ENCODE results near the gene COA3.
A peak's percentile ranks its signal among the peaks of the same experiment; 100 is the strongest.

The COA3 gene

DNA sequence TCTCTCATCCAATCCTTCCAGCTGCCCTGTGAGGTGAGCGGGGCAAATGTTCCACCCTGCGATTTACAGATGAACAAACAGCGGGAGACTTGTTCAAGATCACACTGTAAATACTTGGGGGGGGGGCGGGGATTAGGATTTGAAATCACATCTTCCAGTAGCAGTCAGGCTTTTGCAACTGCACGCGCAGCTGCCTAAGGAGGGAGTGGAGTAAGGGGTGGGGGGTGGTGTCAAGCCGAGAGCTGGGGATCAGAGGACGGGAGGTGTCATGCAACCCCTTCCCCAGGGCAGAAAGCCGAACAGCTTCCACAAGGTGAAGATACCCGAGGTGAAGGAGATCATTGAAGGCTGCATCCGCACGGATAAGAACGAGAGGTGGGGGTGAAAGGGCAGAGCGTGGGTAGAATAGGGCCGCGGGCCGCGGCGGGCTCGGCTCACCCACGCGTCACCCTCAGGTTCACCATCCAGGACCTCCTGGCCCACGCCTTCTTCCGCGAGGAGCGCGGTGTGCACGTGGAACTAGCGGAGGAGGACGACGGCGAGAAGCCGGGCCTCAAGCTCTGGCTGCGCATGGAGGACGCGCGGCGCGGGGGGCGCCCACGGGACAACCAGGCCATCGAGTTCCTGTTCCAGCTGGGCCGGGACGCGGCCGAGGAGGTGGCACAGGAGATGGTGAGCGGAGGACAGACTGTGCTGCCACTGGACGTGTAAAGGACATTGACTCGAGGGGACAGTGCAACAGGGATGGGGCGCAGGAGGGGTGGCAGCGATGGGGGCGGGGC lies 13.5 kb downstream of the COA3 start:
- Histone ChIP-seq H3K36me3 (ENCODE audit: control insufficient read depth, insufficient read depth, low read length) (no peaks in the 10 kb centered on the region), H3K27ac (ENCODE audit: low read depth, low read length) (no peak overlapping the region), H3K9ac (ENCODE audit: low read length) (no peak overlapping the region), H3K4me3 (ENCODE audit: low read length) (no peak overlapping the region), H3K4me1 (ENCODE audit: control insufficient read depth, insufficient read depth, low read length) (no peaks in the 10 kb centered on the region), H3K27me3 (ENCODE audit: control insufficient read depth, insufficient read depth, low read length) (peaks cover 37% of the 10 kb centered on the region)

DNA sequence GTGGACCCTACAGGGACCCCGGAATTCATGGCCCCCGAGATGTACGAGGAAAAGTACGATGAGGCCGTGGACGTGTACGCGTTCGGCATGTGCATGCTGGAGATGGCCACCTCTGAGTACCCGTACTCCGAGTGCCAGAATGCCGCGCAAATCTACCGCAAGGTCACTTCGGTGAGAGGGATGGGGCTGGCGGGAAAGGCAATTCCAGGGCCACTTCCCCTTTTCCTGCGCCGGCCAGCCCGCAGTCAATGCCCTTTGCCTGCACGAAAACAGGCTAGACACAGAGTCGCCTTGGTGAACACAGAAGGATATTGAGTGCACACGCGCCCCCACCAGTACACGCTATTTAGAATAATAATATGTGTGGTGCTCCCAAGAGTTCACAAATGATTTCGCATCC lies 14.1 kb downstream of the COA3 start:
- Histone ChIP-seq H3K9ac (ENCODE audit: low read length) (no peak overlapping the region), H3K4me1 (ENCODE audit: control insufficient read depth, insufficient read depth, low read length) (no peaks in the 10 kb centered on the region), H3K4me3 (ENCODE audit: low read length) (no peak overlapping the region), H3K27me3 (ENCODE audit: control insufficient read depth, insufficient read depth, low read length) (peaks cover 37% of the 10 kb centered on the region), H3K27ac (ENCODE audit: low read depth, low read length) (no peak overlapping the region), H3K36me3 (ENCODE audit: control insufficient read depth, insufficient read depth, low read length) (no peaks in the 10 kb centered on the region)

DNA sequence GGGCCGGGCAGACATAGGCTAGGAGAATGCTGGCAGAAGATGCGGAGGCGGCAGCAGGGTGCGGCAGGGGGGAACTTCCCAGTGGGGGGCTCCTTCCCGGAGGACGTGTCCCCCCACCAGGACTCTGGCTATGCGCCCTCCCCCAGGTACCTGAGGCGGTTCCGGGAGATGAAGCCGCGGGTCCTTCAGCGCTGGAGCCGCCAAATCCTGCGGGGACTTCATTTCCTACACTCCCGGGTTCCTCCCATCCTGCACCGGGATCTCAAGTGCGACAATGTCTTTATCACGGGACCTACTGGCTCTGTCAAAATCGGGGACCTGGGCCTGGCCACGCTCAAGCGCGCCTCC lies 14.7 kb downstream of the COA3 start:
- no peak overlapping the region for H3K4me3 ChIP-seq (ENCODE audit: low read length)
- H3K9ac ChIP-seq (ENCODE audit: low read length): no peak overlapping the region
- H3K27ac ChIP-seq (ENCODE audit: low read depth, low read length): no peak overlapping the region
- no peaks in the 10 kb centered on the region for H3K4me1 ChIP-seq (ENCODE audit: control insufficient read depth, insufficient read depth, low read length)
- H3K36me3 ChIP-seq (ENCODE audit: control insufficient read depth, insufficient read depth, low read length): peaks cover 6% of the 10 kb centered on the region
- H3K27me3 ChIP-seq (ENCODE audit: control insufficient read depth, insufficient read depth, low read length): peaks cover 37% of the 10 kb centered on the region

DNA sequence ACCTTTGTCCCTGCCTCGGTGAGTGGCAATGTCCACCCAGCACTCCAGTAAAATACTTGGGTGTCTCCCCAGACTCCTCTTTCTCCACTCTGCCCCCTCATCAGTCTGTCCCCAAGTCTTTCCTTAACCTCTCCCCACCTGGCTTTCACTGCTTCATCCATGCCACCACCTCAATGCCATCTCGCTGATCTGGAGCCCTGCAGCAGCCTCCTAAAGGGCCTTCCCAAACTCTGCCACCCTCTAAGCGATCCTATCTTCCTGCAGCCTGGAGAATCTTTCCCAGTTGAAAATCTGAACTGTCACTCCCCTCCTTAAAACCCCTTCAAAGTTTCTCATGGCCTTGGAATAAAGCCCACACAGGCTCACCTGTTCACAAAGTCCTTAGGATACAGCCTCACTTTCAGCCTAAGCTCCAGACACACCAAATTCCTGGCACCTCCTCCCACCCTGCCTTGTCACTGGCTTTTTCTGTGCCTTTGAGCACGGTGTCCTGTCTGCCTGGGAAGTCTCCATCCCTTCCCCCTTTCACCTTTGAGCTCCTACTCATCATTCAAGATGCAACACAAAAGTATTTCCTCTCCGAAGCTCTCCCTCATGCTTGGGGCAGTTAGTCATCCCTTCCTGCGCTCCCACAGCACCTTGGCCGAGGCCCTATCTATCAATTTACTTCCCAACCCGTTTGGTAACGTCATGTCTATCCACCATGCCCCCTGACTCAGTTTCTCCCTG lies 15.3 kb downstream of the COA3 start:
- H3K9ac ChIP-seq (ENCODE audit: low read length): no peak overlapping the region
- H3K27ac ChIP-seq (ENCODE audit: low read depth, low read length): no peak overlapping the region
- H3K36me3 ChIP-seq (ENCODE audit: control insufficient read depth, insufficient read depth, low read length): peaks cover 6% of the 10 kb centered on the region
- peaks cover 37% of the 10 kb centered on the region for H3K27me3 ChIP-seq (ENCODE audit: control insufficient read depth, insufficient read depth, low read length)
- no peak overlapping the region for H3K4me3 ChIP-seq (ENCODE audit: low read length)
- no peaks in the 10 kb centered on the region for H3K4me1 ChIP-seq (ENCODE audit: control insufficient read depth, insufficient read depth, low read length)

DNA sequence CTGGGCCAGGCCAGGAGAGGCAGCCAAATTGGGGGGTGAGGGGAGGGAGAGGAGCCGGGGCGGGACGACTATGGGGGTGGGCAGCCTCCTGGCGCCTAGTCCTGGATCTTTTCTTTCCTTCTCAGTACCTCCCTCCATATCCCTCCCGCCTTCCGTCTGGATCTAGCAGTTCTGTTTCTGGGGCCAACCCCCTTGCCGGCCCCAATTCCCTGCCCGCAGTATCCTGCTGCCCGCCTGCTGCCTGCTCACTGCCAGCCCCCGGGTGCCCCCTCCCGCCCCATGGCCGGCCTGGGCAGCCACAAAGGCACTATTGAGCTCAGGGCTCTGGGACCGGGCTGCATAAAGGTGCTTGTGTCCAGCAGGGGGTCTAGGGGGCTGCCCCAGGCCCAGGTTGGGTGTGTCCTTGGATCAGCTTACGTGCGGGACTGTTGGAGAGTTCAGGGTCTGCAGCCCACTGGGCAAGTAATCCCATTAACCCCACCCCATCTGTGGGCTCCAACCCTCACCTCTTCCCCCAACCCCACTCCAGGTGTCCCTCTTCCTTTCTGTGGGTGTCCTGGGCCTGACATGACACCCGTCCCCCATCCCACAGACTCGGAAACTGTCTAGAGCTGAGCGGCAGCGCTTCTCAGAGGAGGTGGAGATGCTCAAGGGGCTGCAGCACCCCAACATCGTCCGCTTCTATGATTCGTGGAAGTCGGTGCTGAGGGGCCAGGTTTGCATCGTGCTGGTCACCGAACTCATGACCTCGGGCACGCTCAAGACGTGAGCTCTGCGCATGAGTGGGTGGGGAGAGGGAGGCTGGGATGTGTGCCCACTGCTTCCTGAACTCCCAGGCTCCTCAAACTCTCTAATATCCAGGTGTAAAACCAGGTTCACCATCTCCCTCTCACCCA lies 16.1 kb downstream of the COA3 start:
- H3K9ac ChIP-seq (ENCODE audit: low read length): no peak overlapping the region
- peaks cover 37% of the 10 kb centered on the region for H3K27me3 ChIP-seq (ENCODE audit: control insufficient read depth, insufficient read depth, low read length)
- H3K27ac ChIP-seq (ENCODE audit: low read depth, low read length): no peak overlapping the region
- H3K4me3 ChIP-seq (ENCODE audit: low read length): peak overlapping the region; percentile 51
- H3K4me1 ChIP-seq (ENCODE audit: control insufficient read depth, insufficient read depth, low read length): no peaks in the 10 kb centered on the region
- peaks cover 12% of the 10 kb centered on the region for H3K36me3 ChIP-seq (ENCODE audit: control insufficient read depth, insufficient read depth, low read length)

DNA sequence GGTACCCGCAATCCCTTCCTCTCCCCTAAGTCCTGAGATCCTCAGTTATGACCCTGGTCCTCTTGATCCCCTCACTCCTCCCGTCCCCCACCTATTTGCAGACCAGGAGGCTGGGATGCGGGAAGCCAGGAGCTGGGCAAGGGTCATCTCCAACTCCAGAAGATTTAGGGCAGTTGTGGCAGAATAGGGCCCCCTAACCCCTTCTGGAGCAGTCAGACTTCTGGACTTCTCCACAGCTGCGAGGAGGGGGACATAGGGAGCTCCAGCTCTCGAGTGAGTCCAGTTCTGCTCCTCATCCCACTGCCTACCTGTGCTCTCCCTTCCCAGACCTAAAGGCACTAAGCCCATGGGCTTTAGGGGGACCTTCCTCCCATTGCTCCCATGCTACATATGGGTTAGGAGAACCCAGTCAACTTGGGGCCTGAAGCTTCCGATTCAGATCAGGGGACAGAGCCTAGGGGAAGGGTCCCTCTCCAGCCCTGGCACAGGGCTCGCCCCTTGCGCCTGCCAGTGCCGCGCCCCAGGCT lies 16.8 kb downstream of the COA3 start:
- H3K4me1 ChIP-seq (ENCODE audit: control insufficient read depth, insufficient read depth, low read length): no peaks in the 10 kb centered on the region
- H3K9ac ChIP-seq (ENCODE audit: low read length): peak overlapping the region; percentile 24
- peaks cover 13% of the 10 kb centered on the region for H3K36me3 ChIP-seq (ENCODE audit: control insufficient read depth, insufficient read depth, low read length)
- H3K4me3 ChIP-seq (ENCODE audit: low read length): peak overlapping the region; percentile 51
- H3K27me3 ChIP-seq (ENCODE audit: control insufficient read depth, insufficient read depth, low read length): peaks cover 37% of the 10 kb centered on the region
- no peak overlapping the region for H3K27ac ChIP-seq (ENCODE audit: low read depth, low read length)

DNA sequence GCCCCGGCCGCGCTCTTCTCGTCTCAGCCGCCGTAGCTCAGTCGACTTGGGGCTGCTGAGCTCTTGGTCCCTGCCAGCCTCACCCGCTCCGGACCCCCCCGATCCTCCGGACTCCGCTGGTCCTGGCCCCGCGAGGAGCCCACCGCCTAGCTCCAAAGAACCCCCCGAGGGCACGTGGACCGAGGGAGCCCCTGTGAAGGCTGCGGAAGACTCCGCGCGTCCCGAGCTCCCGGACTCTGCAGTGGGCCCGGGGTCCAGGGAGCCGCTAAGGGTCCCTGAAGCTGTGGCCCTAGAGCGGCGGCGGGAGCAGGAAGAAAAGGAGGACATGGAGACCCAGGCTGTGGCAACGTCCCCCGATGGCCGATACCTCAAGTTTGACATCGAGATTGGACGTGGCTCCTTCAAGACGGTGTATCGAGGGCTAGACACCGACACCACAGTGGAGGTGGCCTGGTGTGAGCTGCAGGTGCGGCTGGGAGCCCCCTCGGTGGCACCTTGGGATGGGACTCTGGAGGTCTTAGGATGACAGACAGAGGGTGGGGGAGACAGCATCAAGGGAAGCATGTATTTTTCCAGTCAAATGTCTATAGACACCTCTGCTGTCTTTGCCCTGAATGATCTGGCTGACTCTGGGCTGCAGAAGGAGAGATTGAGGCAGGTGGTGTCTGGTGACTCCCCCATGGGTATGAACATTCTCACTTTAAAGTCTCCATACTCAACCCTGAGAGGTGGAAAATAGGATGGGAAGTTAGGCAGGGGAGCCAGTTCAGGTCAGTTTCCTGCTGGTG lies 17.5 kb downstream of the COA3 start:
- Histone ChIP-seq H3K27ac (ENCODE audit: low read depth, low read length) (no peak overlapping the region), H3K36me3 (ENCODE audit: control insufficient read depth, insufficient read depth, low read length) (peaks cover 14% of the 10 kb centered on the region), H3K9ac (ENCODE audit: low read length) (peak overlapping the region; percentile 40), H3K4me1 (ENCODE audit: control insufficient read depth, insufficient read depth, low read length) (no peaks in the 10 kb centered on the region), H3K27me3 (ENCODE audit: control insufficient read depth, insufficient read depth, low read length) (peaks cover 35% of the 10 kb centered on the region), H3K4me3 (ENCODE audit: low read length) (peak overlapping the region; percentile 51)

DNA sequence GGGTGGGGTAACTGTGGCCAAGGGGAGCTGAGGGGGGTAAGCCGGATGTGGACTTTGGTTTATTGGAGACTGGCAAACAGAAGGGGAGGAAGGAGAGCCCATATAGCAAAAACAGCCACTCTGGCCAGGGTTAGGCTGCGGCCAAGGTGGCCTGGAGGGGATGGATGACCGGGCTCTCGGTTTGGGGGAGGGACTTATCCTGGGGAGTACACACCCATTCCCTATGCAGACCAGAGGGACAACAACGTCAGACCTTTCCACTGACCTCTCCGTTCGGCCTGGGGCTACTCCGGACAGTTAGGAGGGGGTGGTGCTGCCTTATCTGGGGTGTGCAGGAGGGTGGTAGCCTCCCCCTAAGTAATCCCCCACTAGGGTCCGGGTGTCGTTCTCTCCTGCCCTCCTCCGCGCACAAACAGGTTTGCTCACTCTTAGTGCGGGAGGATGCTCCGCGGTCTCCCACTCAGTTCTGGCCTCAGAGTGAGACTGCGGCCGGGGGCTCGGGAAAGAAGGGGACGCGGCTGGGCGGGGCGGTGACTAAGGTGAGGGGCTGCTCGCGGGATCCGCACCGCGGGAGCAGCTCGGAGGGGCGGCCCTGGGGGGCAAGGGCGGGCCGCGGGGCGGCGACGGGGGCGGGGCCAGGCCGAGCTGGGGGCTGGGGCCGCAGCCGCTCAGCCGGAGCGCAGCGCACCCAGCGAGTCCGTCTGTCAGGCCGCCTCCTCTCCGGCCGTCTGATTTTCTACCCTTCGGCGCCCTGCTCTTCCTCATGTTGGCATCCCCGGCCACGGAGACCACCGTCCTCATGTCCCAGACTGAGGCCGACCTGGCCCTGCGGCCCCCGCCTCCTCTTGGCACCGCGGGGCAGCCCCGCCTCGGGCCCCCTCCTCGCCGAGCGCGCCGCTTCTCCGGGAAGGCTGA lies 18.3 kb downstream of the COA3 start, which contains the start of gene WNK4:
TSS of gene WNK4 (plus strand) at position 675 of the 915 bp plus-strand sequence. CDS start at position 764, 89 bp downstream.
- Histone ChIP-seq H3K27ac (ENCODE audit: low read depth, low read length) (no peak within 1 kb of the TSS), H3K36me3 (ENCODE audit: control insufficient read depth, insufficient read depth, low read length) (peaks cover 19% of the 10 kb centered on the region), H3K27me3 (ENCODE audit: control insufficient read depth, insufficient read depth, low read length) (peaks cover 32% of the 10 kb centered on the region), H3K4me3 (ENCODE audit: low read length) (peak within 1 kb of the TSS; percentile 51), H3K9ac (ENCODE audit: low read length) (peak within 1 kb of the TSS; percentile 40), H3K4me1 (ENCODE audit: control insufficient read depth, insufficient read depth, low read length) (no peaks in the 10 kb centered on the region)

DNA sequence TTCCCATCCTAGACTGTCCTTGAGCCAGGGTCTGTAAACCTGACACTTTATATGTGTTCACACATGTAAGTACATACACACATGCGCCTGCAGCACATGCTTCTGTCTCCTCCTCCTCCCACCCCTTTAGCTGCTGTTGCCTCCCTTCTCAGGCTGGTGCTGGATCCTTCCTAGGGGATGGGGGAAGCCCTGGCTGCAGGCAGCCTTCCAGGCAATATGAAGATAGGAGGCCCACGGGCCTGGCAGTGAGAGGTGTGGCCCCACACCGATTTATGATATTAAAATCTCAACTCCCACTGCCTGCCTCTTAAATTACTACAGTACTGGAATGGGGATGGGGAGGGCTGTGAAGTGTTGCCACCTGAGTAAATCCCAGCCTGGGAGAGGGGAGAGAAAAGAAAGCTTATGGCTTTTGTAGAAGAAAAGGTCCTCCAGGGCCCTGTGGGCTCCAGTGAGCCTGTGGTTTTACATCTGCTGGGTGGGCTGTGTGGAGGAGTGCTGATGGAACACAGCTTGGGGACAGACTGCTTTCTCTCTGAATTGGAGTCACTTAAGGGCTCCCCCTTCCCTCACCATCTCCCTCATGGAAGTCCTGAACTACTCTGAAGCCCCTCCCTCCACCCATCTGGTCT lies 19.1 kb downstream of the COA3 start:
- Histone ChIP-seq H3K27ac (ENCODE audit: low read depth, low read length) (no peak overlapping the region), H3K27me3 (ENCODE audit: control insufficient read depth, insufficient read depth, low read length) (peaks cover 25% of the 10 kb centered on the region), H3K9ac (ENCODE audit: low read length) (no peak overlapping the region), H3K4me1 (ENCODE audit: control insufficient read depth, insufficient read depth, low read length) (no peaks in the 10 kb centered on the region), H3K4me3 (ENCODE audit: low read length) (no peak overlapping the region), H3K36me3 (ENCODE audit: control insufficient read depth, insufficient read depth, low read length) (peaks cover 19% of the 10 kb centered on the region)

DNA sequence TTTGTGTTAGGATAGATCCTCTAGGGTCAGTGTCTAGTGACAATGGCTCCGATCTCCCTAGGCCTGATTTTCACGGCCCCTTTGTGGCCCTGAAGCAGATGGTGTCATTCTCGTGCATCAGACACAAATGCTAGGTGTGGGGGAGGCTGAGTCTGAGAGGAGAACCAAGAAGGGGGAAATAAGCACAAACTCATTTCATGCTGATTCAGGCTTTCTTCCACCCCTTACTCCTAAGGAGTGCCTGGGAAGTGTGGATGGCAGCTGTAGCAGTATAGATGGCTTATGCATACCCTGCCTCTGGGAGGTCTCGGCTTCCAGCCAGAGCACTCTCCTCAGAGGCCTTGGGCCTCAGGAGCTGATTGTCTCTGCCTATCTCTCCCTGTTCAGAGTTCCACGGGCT lies 19.9 kb downstream of the COA3 start:
- Histone ChIP-seq H3K27ac (ENCODE audit: low read depth, low read length) (no peak overlapping the region), H3K4me3 (ENCODE audit: low read length) (no peak overlapping the region), H3K36me3 (ENCODE audit: control insufficient read depth, insufficient read depth, low read length) (peaks cover 19% of the 10 kb centered on the region), H3K4me1 (ENCODE audit: control insufficient read depth, insufficient read depth, low read length) (peaks cover 4% of the 10 kb centered on the region), H3K27me3 (ENCODE audit: control insufficient read depth, insufficient read depth, low read length) (peaks cover 16% of the 10 kb centered on the region), H3K9ac (ENCODE audit: low read length) (no peak overlapping the region)

Data from rectal smooth muscle tissue (tissue), 1 donor.